Erythroblast (primary cell): Measurements from ENCODE around the gene P2RY14.

Source experiments
- GATA1 ChIP-seq: IDR thresholded peaks from 2 replicates; pipeline ENCODE4 v1.6.1; 2011; ENCODE audit warnings: low read depth, mild to moderate bottlenecking, control low read depth, low read length, moderate library complexity
- POLR2A ChIP-seq: IDR thresholded peaks from 2 replicates; pipeline ENCODE4 v1.6.1; 2011; ENCODE audit warnings: mild to moderate bottlenecking, low read length

DNA sequence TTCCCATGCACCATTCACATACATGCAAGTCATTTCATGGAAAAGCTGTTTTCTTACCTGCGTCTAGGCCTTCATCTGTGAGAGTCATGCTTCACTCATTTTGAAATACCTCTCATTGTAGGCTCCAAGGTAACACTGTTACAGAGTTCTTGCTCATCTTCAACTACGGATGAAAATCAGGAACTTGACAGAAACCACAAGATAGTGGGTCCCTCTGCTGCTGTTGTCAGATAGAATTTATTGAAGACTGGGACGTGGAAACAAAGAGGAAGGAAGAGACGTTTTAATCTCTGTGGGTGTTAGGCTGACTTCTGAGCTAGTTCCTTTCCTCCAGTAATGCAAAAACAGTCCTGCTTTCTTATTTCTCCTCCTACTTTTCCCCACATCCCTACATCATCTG is at the start of gene P2RY14:
- TF ChIP-seq POLR2A, result no peak
- no peak for TF ChIP-seq GATA1
